Lung (tissue), 12 donors: ENCODE data around the gene FAM219B. TPM values are rescaled to one million over a fixed set of nuclear protein-coding genes. Genes with fewer than 3 reads are reported as not detected.

Experiments used
- ATAC-seq: fragments of 200-7000 bp; cut with Tn5 transposase; one replicate; pipeline ENCODE4 v1.9.1; 2020; ENCODE audit warnings: moderate number of reproducible peaks; ENCODE audit not compliant: insufficient read depth, low FRiP score
- DNase-seq, 3 donors: peaks; one replicate each; pipeline ENCODE4 v3.0.0-alpha.2; 2013 to 2017
- H3K27ac ChIP-seq, 2 donors: one replicate each; pipeline ENCODE4 v1.5.1; 2013; ENCODE audit warnings: mild to moderate bottlenecking in 2 of 2, moderate library complexity in 2 of 2, control low read depth in 1 of 2, inconsistent platforms in 1 of 2, low read depth in 1 of 2, low read length in 1 of 2
- H3K27me3 ChIP-seq, 3 donors: one replicate each; pipeline ENCODE4 v1.5.1; 2013; ENCODE audit warnings: low read length in 2 of 3; ENCODE audit not compliant: control insufficient read depth in 3 of 3, insufficient read depth in 3 of 3
- H3K36me3 ChIP-seq, 4 donors: one replicate each; pipeline ENCODE4 v1.5.1; 2013; ENCODE audit warnings: low read length in 4 of 4, mild to moderate bottlenecking in 1 of 4, moderate library complexity in 1 of 4; ENCODE audit not compliant: control insufficient read depth in 4 of 4, insufficient read depth in 4 of 4
- H3K4me1 ChIP-seq, 5 donors: one replicate each; pipeline ENCODE4 v1.5.1; 2013; ENCODE audit warnings: low read length in 5 of 5, mild to moderate bottlenecking in 2 of 5, moderate library complexity in 1 of 5; ENCODE audit not compliant: control insufficient read depth in 5 of 5, insufficient read depth in 5 of 5
- H3K4me3 ChIP-seq: one replicate; pipeline ENCODE4 v1.5.1; 2013; ENCODE audit warnings: mild to moderate bottlenecking, control low read depth, moderate library complexity
- H3K9ac ChIP-seq, 2 donors: one replicate each; pipeline ENCODE4 v1.5.1; 2013; ENCODE audit warnings: low read length in 2 of 2, control low read depth in 1 of 2; ENCODE audit not compliant: insufficient read depth in 1 of 2
- H3K9me3 ChIP-seq, 4 donors: one replicate each; pipeline ENCODE4 v1.5.1; 2013; ENCODE audit warnings: low read length in 3 of 4, mild to moderate bottlenecking in 1 of 4, moderate library complexity in 1 of 4; ENCODE audit not compliant: control insufficient read depth in 4 of 4, insufficient read depth in 3 of 4
- CTCF ChIP-seq: IDR thresholded peaks from 2 replicates; pipeline ENCODE4 v1.5.1; 2012; ENCODE audit warnings: mild to moderate bottlenecking; ENCODE audit errors: control extremely low read depth, extremely low read depth
- WGBS, 2 donors: extraction: QIAGEN DNeasy Blood & Tissue Kit; methylation state at CpG; one replicate each; pipeline ENCODE4 v1.1.7; 2013; 5-methylcytosine and 5-hydroxymethylcytosine counted together
- polyA plus RNA-seq, 2 donors: library from polyadenylated mRNA; stranded (reverse); fragments of 200-250 nt; gene quantifications; one replicate each; pipeline ENCODE4 v1.2.1, GENCODE V29; 2013
- total RNA-seq, 2 donors: library from RNA; depleted of rRNA in 1 of 2; stranded (reverse); fragments of >200 nt in 1 of 2; gene quantifications; one replicate each; pipeline ENCODE4 v1.2.1, GENCODE V29; 2014 to 2021
- donor health status: control.
- donor health status: control.
- donor health status: Bipolar disorder and iron deficiency.
- donor health status: healthy.
- donor health status: DM: yes; HTN: yes; CAD: no.

FAM219B gene
- total and polyA plus RNA-seq, 4 donors = 32.4 to 88.4 (median 42.5) TPM

GRCh38 chr15:74867466-74868038, 39.1 kb downstream of the FAM219B start:
- Histone ChIP-seq H3K9me3 (no peaks in the 10 kb centered on the region), H3K4me3 (no peak overlapping the region), H3K9ac (no peak overlapping the region), H3K27ac (peak overlapping the region; percentile 24 to 80), H3K27me3 (no peaks in the 10 kb centered on the region), H3K4me1 (peaks cover 7 to 33% (median 18%) of the 10 kb centered on the region in 5 donors), H3K36me3 (peaks cover 0 to 1% (median 0%) of the 10 kb centered on the region in 4 donors)
- TF ChIP-seq CTCF = no peak
- DNase-seq (no peak), ATAC-seq (no peak)
- WGBS, 2 donors = 12 to 30% methylated on average over 1 of the region's 1 CpG

DNA sequence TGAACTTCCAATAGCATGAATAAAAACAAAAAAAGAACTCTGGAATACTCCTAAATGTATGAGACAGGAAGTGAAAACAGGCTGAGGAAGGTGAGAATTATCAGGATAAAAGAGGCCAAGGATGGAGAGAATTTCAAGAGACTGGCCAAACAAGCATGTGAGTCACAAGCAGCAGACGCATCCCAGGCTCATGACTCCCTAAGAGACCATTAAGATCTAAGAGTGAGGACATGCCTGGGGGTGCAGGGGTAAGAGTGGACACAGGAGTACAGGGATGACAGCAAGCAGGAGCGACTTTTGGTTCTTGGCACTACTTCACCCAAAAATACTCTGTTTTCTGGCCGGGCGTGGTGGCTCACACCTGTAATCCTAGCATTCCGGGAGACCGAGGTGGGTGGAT, 40.6 kb downstream of the FAM219B start:
- H3K4me3 ChIP-seq = no peak overlapping the region
- H3K9ac ChIP-seq = no peak overlapping the region
- 80 to 84% methylated on average over 6 of the region's 6 CpGs for WGBS, 2 donors
- peak overlapping the region in 1 of 2 donors; percentile 1 for H3K27ac ChIP-seq
- no peaks in the 10 kb centered on the region for H3K27me3 ChIP-seq
- peaks cover 5 to 28% (median 18%) of the 10 kb centered on the region in 5 donors for H3K4me1 ChIP-seq
- no peak for ATAC-seq
- peaks cover 0 to 1% (median 0%) of the 10 kb centered on the region in 4 donors for H3K36me3 ChIP-seq
- TF ChIP-seq CTCF = no peak
- no peaks in the 10 kb centered on the region for H3K9me3 ChIP-seq
- no peak for DNase-seq

GRCh38 chr15:74865316-74865715, 41.3 kb downstream of the FAM219B start:
- peak overlapping the region in 1 of 2 donors; percentile 35 for H3K27ac ChIP-seq
- DNase-seq (no peak), ATAC-seq (no peak)
- H3K9me3 ChIP-seq = no peaks in the 10 kb centered on the region
- peaks cover 0 to 24% (median 11%) of the 10 kb centered on the region in 5 donors for H3K4me1 ChIP-seq
- no peak overlapping the region for H3K9ac ChIP-seq
- H3K4me3 ChIP-seq = no peak overlapping the region
- WGBS, 2 donors = 65 to 70% methylated on average over 2 of the region's 2 CpGs
- no peak for TF ChIP-seq CTCF
- H3K27me3 ChIP-seq = no peaks in the 10 kb centered on the region
- H3K36me3 ChIP-seq = peaks cover 0 to 1% (median 0%) of the 10 kb centered on the region in 4 donors

DNA sequence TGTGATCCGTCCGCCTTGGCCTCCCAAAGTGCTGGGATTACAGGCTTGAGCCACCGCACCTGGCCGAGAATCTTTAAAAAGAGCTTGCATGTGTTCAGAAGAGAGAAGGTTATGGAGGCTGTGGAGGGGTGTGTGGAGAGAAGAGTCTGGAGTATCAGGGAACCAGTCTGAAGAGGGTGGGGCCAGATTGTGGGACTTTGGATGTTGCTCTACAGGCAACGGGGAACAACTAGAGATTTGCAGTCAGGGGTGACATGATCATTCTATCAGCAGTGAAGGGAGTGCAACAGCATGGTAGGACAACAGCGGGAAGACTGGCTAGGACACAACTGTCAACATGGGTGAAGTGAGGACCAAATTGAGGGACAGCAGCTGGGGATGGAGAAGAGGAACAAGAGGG, 42.4 kb downstream of the FAM219B start:
- ATAC-seq (no peak), DNase-seq (no peak)
- Histone ChIP-seq H3K4me1 (peaks cover 0 to 23% (median under 1%) of the 10 kb centered on the region in 5 donors), H3K9ac (no peak overlapping the region), H3K9me3 (no peaks in the 10 kb centered on the region), H3K4me3 (no peak overlapping the region), H3K27ac (no peak overlapping the region), H3K27me3 (no peaks in the 10 kb centered on the region), H3K36me3 (peaks cover 0 to 1% (median 0%) of the 10 kb centered on the region in 4 donors)
- no peak for TF ChIP-seq CTCF
- 90 to 92% methylated on average over 6 of the region's 6 CpGs for WGBS, 2 donors
